Loucy (cell line): ENCODE data around the gene FAM81A.

Source experiments
- CTCF ChIP-seq: fragments of 200-600 bp; sonication (generic); conservative IDR thresholded peaks from 2 replicates; pipeline ENCODE4 v1.5.1; 2014; ENCODE audit warnings: mild to moderate bottlenecking, antibody characterized with exemption, low read length
- EZH2phosphoT487 ChIP-seq: fragments of 200-600 bp; IDR thresholded peaks from 2 replicates; pipeline ENCODE4 v1.6.1; 2018; ENCODE audit warnings: antibody characterized with exemption, mild to moderate bottlenecking, moderate library complexity, borderline replicate concordance

- TF ChIP-seq CTCF (no peak), EZH2phosphoT487 (no peak)
Measured at GRCh38 chr15:59516655-59517461, 78.9 kb downstream of the FAM81A start.
